Measurements from ENCODE around the gene HOXC10. TPM values are rescaled to one million over a fixed set of nuclear protein-coding genes. Genes with fewer than 3 reads are reported as not detected.

The HOXC10 gene
- total and polyA plus RNA-seq, 3 donors from 2014 or later = 1.4 to 4.3 (median 2.6) TPM

DNA sequence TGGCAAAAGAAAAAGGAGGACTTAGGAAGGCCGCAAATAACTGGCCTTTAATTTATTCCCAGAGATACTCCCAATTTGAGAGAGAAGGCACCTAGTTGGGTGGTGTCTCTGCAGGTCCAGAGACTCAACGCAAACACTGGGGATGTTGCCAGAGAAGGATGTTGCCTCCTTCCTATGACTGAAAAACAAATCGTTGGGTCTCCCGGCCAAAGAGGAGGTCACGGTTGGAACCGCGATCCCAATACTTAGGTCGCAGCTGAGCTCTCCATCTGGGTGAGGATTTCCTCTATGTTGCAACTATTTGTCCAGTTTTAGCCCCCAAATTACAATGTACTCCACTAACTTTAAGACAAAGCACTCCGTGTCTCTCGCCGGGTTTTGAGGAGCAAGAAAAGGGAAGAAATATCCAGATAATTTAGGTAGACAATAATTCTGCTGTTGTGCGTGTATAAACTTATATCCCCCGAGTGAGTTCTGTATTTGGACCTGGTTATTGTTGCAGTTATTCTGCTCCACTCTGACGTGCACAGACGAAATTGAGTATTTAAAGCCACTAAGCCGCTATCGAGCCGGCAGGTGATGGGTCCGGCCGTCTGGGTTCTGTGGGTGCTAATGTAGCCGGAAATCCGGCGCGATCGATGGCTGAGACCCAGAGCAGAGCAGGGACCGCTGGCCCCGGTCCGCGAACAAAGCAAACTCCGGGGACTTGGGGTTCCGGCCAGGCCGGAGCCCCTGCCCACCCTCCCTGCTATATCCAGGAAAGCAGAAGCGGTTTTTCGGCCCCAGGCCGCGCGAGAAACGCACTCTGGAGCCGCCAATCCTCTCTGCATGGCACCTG, 24.5 kb upstream of the HOXC10 start:
- intact Hi-C loops (cut with DNase I; ENCODE audit: low total_unique reads) = no loop called here
- no peaks in the 10 kb centered on the region for H3K9me3 ChIP-seq

DNA sequence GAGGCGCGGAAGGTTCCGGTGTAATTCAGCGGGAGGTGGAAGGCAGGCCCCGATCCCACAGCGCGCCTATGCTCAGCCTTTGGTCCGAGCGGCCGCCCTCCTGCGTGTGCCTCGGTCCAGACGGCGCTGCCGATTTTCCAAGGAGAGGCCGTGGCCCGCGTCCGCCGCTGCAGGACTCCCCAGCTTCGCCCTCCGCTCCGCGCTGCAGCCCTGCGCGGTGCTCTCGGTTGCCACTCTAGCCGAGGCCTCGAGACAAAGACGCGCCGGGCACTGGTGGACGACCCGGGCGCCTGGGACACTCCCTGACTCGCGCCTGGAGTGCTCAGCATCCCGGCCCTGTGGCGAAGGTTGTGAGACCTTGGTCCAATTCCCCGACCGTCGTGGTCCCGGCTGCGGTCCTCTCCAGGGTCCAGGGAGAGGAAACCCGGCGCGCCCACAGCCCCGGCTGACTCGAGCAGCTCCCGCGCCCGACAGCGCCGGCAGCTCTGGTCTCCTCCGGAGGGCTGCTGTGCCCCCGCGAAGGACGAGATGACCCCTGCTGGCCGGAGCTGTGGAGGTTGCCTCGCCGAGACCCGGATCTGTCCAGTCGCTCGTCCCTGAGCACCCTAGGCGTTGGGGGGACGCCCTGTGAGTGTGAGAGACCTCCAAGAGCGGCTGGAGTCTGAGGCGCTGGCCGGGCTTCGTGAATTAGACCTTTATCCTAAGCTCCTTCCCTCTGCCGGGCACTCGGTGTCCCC, 23.8 kb upstream of the HOXC10 start:
- peak overlapping the region in 1 of 2 donors; percentile 20 for H3K4me3 ChIP-seq
- H3K9me3 ChIP-seq = no peaks in the 10 kb centered on the region
- DNase-seq = no peak
- TF ChIP-seq, protein P1, sequence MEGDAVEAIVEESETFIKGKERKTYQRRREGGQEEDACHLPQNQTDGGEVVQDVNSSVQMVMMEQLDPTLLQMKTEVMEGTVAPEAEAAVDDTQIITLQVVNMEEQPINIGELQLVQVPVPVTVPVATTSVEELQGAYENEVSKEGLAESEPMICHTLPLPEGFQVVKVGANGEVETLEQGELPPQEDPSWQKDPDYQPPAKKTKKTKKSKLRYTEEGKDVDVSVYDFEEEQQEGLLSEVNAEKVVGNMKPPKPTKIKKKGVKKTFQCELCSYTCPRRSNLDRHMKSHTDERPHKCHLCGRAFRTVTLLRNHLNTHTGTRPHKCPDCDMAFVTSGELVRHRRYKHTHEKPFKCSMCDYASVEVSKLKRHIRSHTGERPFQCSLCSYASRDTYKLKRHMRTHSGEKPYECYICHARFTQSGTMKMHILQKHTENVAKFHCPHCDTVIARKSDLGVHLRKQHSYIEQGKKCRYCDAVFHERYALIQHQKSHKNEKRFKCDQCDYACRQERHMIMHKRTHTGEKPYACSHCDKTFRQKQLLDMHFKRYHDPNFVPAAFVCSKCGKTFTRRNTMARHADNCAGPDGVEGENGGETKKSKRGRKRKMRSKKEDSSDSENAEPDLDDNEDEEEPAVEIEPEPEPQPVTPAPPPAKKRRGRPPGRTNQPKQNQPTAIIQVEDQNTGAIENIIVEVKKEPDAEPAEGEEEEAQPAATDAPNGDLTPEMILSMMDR (IDR thresholded peaks at IDR 0.05) = no peak
- no peak for TF ChIP-seq POLR2A (IDR thresholded peaks at IDR 0.05)
- WGBS, 2 donors = 3 to 8% methylated on average over 8 to 72 of the region's 72 CpGs
- H3K27me3 ChIP-seq = peaks cover 3% of the 10 kb centered on the region
- intact Hi-C loops (cut with DNase I; ENCODE audit: low total_unique reads) = no loop called here
- H3K36me3 ChIP-seq (ENCODE audit: low read depth, missing control alignments) = no peaks in the 10 kb centered on the region
- H3K27ac ChIP-seq = no peak overlapping the region
- peaks cover 2% of the 10 kb centered on the region for H3K4me1 ChIP-seq

More for the DNA sequence above, 24.5 kb upstream of the HOXC10 start:
- TF ChIP-seq, protein P1 (IDR thresholded peaks at IDR 0.05) = no peak
- no peak for TF ChIP-seq POLR2A (IDR thresholded peaks at IDR 0.05)
- Histone ChIP-seq H3K27ac (no peak overlapping the region), H3K27me3 (peaks cover 3% of the 10 kb centered on the region), H3K36me3 (ENCODE audit: low read depth, missing control alignments) (no peaks in the 10 kb centered on the region), H3K4me1 (peaks cover 2% of the 10 kb centered on the region), H3K4me3 (peak overlapping the region in 1 of 2 donors; percentile 20)
- 12% methylated on average over 26 to 39 of the region's 39 CpGs for WGBS, 2 donors
- DNase-seq = no peak

DNA sequence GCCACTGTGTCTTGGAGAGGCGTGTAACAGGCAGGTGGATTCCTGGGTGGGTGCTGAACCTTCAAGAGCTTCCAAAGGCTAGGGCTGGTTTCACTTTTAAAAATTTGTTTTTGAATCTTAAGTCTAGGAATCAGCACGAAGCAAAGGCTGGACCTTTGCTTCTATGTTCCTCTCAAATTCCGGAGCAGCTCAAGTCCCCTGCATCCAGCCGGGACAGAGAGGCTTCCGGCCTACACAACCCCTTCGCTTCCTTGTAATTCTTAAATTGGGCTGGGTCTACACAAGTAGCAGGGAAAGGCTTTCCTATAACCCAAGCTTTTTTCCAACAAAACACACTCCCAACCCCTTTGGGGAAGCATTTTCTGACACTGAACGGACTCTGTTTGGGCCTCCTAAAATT, 21.9 kb upstream of the HOXC10 start:
- no peaks in the 10 kb centered on the region for H3K36me3 ChIP-seq (ENCODE audit: low read depth, missing control alignments)
- intact Hi-C loops (cut with DNase I; ENCODE audit: low total_unique reads) = no loop called here
- peaks cover 2% of the 10 kb centered on the region for H3K4me1 ChIP-seq
- DNase-seq = no peak
- H3K27ac ChIP-seq = no peak overlapping the region
- peaks cover 3% of the 10 kb centered on the region for H3K27me3 ChIP-seq
- no peak overlapping the region for H3K4me3 ChIP-seq
- TF ChIP-seq POLR2A (IDR thresholded peaks at IDR 0.05) = no peak
- TF ChIP-seq, protein P1 (IDR thresholded peaks at IDR 0.05) = no peak
- no peaks in the 10 kb centered on the region for H3K9me3 ChIP-seq
- 30 to 32% methylated on average over 7 of the region's 7 CpGs for WGBS, 2 donors

DNA sequence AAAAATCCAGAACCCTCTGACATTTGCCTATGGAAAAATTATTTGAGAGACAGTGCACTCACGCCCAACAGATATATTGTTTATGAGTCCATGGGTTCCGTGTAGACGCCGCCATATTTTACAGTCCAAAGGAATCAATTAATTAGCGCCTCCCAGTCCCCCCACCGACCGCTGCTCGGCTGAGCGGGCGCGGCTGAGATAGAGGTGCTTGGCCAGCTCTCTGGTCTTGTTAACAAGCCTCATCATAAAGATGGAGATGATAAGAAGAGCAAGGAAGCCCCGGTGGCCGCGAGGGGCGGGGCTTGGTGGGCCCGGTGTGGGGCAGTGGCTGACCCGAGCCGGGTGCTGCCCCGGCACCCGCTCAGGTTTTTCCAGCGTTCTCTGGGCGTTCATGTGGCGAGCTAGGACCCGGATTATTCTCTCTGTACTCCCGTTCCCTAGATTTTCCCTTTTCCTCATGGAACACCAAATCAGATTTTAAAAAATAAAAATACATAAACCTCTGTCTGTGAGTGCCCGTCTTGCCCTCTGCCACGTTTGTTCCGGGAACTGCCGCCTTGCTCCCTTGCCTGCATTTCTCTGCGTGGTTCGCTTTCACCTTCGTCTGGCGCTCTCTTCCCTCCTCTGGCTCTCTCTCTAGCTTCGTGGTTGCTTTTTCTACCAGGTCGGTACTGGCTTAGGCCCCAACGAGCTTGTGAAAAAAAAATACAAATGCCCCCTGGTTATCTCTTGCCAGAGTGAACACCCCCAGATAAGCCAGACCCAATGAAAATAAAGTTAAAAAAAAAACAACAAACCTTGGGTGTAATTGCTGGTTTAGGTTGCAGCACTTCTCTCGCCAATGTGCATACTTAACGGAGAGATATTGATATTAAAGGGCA, 21.3 kb upstream of the HOXC10 start:
- Histone ChIP-seq H3K36me3 (ENCODE audit: low read depth, missing control alignments) (no peaks in the 10 kb centered on the region), H3K9me3 (no peaks in the 10 kb centered on the region), H3K4me3 (no peak overlapping the region), H3K27me3 (peaks cover 3% of the 10 kb centered on the region), H3K4me1 (peaks cover 2% of the 10 kb centered on the region), H3K27ac (no peak overlapping the region)
- DNase-seq = no peak
- intact Hi-C loops (cut with DNase I; ENCODE audit: low total_unique reads) = no loop called here
- WGBS, 2 donors = 14 to 15% methylated on average over 37 to 38 of the region's 38 CpGs
- no peak for TF ChIP-seq POLR2A (IDR thresholded peaks at IDR 0.05)
- TF ChIP-seq, protein P1 (IDR thresholded peaks at IDR 0.05) = no peak
